IPS-NIHi11 (cell line): ENCODE data around the gene OTOGL.
"Not testable (repeated sequence)": the region's sequence is repeated elsewhere in the genome, so short reads cannot be mapped to it uniquely, and the experiment has no call there.

ENCODE experiments used
- DNase-seq: peaks from one replicate; pipeline ENCODE4 v3.0.0; 2012; ENCODE audit warnings: mixed read lengths, low spot score

The OTOGL gene

DNA sequence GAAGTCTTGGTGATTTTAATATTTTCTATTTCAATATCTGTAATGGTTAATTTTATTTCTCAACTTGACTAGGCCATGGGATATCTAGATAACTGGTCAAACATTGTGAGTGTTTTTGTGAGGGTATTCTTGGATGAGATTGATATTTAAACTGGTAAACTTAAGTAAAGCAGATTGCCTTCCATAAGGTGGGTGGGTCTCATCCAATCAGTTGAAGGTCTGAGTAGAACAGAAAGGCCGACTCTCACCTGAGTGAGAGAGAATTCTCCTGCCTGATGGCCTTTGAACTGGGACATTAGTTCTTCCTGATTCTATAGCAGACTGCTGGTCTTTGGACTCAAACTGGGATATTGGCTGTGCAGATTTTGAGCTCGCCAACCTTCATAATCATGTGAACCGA, 36.3 kb downstream of the OTOGL start:
- DNase-seq = no peak

DNA sequence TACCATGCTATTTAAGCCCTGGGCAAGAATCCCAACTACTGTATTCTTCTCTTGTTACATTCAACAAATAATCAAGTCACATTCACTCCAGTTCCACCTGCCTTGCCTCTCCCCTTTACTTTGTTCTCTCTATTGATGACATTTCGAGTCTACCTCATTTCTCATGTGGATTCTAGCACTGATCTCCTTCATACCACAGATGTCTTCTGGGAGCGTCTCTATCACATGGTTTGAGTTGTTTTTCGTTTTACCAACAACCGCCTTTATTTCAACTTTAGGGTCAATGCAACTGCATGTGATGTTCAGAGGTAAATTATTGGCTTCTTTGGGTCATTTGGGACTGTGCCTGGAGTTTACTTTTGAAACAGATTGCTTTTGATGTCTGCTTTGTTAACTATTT, 40.7 kb downstream of the OTOGL start:
- DNase-seq = no peak

DNA sequence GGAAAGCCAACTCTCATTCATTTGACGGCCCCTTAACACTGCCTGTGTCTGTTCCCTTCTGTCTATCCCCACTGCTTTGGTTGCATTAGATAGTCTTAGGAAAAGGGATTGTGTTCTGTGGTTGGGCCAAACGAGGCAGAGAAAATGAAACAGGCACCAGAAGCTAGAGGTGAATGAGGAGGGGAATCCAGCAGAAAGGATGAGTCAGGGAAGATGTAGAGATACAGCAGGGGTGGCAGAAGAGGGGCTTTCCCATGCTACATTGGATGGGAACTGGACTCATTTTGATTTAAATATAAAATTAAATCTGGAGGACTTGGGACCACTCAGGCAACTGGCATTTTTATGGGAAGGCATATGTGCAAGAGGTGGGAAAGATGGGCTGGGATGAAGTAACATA, 43.3 kb downstream of the OTOGL start:
- DNase-seq = no peak

DNA sequence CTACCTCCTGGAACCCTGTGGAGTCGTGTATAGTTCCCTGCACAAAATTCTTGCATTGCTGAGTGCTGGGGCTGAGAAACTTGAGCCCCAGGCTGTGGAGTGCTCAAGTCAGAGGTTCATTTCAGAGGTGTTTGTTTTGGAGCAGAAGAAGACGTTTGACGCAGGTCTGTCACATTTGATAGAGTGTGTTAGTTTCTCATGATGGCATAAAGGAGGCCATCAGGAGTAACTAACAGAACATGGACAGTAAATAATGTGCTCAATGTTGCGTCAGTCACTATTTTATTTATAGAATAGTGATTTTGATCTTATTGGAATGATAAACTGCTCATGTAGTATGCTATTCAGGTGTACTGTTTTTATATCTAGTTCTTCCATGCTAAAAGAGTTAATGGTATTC, 44.2 kb downstream of the OTOGL start:
- no peak for DNase-seq

DNA sequence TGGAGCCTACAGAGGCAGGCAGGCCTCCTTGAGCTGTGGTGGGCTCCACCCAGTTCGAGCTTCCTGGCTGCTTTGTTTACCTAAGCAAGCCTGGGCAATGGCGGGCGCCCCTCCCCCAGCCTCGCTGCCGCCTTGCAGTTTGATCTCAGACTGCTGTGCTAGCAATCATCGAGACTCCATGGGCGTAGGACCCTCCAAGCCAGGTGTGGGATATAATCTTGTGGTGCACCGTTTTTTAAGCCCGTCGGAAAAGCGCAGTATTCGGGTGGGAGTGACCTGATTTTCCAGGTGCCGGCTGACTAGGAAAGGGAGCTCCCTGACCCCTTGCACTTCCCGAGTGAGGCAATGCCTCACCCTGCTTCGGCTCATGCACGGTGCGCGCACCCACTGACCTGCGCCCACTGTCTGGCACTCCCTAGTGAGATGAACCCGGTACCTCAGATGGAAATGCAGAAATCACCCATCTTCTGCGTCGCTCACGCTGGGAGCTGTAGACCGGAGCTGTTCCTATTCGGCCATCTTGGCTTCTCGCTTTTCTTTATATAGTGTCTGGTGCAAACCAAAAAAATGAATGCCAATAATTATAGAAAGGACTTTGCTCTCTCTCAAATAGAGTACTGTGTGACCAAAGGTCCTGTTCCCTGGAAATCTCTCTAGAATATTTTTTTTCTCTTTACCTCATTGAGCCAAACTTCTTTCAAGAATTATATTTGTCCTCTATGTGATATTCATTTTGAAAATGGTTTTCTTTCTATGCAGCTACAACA, 50.4 kb downstream of the OTOGL start:
- DNase-seq = not testable (repeated sequence)

DNA sequence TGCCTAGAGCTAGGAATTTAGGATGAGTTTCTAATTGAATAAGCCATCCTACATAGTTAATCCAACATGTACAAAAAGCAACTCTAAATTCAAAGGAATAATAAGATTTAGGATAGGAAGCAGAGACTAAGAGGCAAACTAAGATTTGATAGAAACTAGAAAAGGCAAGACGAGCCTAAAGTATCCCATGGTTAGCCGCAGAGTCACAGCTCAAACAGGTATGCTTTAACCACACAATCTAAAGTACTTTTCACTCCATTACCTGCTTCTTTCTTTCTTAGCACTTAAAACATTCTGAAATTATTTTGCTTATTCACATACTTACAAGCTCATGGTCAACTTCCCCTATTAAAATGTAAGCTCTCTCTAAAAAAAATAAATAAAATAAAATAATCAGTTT, 51.8 kb downstream of the OTOGL start:
- no peak for DNase-seq

DNA sequence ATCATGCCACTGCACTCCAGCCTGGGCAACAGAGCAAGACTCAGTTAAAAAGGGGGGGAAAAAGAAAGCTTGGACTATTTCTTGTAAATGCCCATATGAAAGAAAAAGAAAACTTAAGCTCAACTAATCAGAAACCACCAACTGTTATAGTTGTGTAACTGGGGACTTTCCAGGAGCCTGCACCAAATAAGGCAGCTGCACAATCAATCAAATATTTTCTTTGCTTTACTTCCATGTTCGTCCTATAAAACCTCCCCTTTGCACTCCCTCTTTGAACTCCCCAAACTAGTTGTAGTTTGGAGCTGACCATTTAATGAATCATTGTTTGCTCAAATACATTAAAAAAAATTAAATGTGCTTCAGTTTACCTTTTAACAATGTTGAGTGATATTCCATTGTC, 54.9 kb downstream of the OTOGL start:
- DNase-seq = no peak

DNA sequence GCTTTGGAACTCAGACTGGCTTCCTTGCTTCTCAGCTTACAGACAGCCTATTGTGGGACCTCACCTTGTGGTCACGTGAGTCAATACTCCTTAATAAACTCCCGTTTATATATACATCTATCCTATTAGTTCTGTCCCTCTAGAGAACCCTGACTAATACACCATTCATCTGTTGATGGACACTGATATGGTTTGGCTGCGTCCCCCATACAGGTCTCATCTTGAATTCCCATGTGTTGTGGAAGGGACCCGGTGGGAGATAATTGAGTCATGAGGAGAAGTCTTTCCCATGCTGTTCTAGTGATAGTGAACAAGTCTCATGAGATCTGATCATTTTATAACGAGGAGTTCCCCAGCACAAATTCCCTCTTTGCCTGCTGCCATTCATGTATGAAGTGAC, 57.0 kb downstream of the OTOGL start:
- no peak for DNase-seq

DNA sequence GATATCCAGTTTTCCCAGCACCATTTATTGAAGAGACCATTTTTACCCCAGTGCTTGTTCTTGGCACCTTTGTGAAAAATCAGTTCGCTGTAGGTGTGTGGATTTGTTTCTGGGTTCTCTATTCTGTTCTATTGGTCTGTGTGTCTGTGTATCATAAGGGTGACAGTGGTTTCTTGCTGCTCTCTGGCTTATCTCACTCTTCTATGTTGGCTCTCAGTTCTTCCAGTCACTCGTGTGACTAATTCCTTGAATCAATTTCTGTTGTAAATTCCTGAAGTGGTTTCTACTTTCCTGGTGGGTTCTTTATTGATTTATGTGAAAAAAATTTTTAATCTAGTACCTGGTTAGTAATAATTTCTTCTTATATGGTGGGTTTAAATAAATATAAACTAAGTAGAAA, 58.3 kb downstream of the OTOGL start:
- DNase-seq = no peak

DNA sequence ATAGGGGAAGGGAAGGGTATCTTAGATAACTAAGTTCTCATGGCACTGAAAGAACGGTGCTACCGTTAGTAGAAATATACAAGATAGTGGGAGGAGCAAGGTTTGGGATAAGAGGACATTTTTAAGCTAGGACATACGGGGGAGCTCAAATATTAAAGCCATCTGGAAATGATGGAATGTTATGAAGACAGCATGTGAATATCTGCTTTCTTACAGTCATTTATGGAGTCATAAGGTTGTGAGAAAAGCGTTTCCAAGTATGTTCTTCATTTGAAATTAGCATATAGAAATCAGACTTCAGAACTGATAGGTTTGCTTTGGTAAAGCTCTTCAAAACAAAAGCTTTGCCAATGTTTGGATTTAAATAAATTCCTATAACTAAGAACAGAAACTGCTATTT, 62.3 kb downstream of the OTOGL start:
- DNase-seq = no peak

DNA sequence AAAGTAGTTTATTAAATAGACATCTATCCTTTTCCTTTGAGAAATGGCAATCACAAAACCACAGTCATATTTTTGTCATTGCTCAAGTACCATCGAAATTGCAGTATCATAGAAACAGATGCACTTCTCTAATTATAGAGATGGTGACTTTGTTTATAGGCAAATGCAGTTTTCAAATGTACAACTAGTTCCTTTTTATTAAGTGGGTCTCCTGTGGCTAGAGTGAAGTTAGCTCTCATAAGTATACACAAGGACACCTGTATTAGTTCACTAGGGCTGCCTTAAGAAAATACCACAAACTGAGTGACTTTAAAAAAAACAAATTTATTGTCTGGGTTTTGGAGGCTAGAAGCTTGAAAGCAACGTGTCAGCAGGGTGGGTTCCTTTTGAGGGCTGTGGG, 62.8 kb downstream of the OTOGL start:
- no peak for DNase-seq

DNA sequence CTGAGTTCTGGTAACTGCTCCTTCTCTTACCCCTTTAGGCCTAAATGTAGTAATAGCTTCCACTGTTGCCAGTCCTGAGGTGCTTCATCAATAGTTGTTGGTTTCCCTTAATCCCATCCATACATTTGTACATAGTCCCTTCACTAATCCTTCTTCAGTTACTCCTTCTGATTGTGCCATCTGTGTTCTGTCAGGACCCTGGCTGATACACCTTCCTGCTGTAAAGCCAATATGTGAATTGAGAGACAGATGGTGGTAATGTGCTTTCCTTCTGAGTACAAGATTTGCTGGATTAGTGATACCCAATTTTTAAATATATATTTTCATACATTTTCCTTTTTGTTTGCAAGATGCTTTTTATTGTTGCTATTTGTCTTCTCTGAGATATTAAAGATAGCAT, 66.4 kb downstream of the OTOGL start:
- DNase-seq = no peak

DNA sequence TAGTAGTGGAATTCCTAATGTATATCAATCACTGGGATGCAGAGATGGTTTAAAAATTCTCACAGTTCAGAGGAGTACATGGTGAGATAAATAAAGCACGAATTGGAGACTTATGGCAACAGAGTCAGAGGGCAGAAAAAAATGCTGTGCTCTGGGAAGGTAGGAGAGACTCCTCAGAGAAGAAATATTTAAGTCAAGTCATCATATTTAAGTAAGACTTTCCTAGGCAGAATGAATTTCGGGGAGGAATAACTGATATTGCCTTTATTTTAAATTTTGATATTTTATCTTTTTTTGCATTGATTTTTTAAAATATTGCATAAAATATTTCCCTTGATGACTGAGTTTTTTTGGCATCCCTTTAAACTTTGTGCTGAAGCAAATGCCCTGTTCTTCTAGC, 67.4 kb downstream of the OTOGL start:
- DNase-seq = no peak

DNA sequence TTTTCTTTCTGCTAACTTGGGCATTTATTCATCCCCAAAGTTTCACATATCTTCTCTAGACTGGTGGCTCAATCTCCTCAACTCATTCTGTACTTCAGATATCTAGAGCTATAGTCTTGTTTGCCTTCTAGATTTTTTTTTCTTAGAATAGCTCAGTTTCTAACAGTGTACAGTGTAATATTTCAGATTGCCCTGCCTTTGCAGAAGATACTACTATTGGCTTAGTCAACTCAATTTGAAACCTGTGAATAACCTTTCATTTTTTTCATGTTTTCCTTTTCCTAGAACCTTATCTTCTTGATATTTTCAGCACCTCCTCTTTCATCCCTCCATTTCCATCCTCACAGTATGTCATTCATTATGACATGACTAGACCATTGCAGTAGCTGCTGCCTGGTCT, 69.6 kb downstream of the OTOGL start:
- DNase-seq = no peak

DNA sequence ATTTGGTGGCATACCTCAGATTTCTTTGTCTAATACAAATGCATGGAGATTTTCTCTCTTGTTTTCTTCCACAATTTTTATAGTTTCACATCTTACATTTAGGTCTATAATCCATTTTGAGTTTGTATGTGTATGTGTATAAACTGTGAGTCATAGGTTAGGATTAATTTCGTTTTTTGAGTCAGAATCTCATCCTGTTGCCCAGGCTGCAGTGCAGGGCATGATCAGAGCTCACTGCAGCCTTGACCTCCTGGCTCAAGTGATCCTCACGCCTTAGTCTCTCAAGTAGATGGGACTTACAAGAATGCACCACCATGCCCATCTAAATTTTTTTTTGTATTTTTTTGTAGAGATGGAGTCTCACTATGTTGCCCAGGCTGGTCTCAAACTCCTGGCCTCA, 71.6 kb downstream of the OTOGL start:
- DNase-seq = no peak

DNA sequence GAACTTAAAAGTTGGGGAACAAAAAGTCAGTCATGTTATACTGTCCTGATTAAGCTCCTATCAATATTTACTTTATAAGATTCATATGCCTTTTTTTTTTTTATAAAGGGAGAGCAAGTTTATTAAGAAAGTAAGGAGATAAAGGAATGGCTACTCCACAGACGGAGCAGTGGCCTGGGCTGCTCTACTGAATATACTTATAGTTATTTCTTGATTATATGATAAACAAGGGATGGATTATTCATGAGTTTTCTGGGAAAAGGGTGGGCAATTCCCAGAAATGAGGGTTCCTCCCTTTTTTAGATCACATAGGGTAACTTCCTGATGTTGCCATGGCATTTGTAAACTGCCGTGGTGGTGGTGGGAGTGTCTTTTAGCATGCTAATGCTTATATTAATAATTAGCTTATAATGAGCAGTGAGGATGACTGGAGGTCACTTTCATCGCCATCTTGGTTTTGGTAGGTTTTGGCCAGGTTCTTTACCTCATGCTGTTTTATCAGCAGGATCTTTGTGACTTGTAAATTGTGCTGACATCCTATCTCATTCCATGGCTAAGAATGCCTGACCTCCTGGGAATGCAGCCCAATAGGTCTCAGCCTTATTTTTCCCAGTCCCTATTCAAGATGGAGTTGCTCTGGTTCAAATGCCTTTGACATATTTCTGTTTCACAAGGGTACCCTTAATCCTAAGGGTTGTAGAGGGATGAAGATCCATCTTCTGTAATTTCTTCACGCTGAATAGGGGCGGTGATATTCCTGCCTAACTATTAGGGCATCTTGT, 73.9 kb downstream of the OTOGL start:
- DNase-seq = no peak

DNA sequence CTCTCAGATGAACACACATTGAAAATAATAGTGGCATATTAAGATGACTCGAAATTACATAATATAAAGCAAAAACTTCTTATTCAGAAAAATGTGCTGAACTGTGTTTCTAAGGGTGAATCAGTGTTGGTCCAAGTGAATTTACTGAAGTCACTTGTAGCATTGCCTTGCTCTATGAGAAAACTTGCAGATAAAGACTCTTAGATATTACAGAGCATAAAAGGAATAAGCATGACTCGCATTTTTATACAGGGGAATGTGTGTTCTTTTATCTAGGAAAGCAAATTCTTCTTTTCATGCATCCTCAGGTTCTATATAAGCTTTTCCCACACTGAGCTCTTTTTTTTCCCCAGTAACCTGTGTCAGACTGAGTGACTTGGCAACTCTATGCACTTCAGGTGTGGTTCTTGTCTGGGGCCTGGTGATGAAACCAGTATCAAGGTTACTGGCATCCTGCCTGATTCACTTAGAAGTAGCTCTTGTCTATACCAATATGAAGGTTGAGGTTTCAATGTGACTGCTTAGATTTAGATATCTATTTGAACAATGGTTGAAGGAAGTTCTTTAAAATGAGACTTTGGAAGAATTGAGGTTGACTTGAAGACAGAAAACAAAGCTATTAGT, 76.1 kb downstream of the OTOGL start:
- no peak for DNase-seq

DNA sequence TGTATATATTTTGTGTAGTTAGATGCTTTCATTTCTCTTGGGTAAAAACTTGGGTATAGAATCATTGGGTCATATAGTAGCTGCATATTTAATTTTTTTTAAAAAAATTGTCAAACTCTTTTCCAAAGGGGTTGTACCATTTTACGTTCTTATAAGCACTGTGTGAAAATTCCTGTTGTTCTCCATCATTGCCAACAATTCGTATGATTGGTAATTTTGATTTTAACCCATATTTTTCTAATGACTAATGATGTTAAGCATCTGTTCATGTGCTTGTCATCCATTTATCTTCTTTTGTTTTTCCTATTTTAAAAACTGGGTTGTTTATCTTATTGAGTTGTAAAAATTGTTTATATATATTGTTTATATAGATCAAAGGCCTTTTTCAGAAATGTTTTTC, 77.4 kb downstream of the OTOGL start:
- no peak for DNase-seq

DNA sequence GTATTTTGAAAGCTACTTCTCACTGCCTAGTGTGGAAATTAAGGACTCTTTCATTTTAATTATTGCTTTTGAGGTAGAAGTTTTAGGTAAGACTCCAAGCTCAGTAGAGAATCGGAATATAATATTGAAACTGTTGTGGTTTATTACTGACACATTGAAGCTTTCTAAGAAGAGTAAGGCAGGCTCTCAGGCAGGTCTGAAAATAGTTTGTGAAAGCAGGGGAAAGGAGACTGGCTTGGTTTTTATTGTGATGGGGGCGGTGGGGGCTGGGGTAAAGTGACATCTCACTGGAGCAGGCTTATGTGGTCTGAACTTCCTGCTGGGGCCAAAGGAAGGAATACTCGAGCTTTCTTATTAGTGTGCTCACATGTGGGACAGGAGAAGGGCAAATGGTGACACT, 79.5 kb downstream of the OTOGL start:
- no peak for DNase-seq

DNA sequence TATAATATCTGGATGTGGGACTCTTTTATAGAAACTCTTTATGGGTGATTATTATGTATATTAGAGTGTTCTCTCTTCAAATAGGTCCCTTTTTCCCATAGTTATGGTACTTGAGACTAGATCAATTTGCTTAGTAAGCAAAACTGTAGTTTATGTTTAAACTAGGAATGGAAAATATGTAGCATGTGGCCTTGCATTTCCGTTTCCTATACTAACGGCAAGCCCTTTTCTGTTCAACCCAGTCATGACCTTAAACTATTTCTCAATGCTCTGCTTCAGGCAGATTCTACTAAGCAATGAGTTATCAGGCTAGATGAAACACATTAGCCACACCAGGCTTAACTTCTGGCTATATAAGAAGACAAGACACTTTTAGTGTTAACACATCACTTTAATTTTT, 84.6 kb downstream of the OTOGL start:
- no peak for DNase-seq

DNA sequence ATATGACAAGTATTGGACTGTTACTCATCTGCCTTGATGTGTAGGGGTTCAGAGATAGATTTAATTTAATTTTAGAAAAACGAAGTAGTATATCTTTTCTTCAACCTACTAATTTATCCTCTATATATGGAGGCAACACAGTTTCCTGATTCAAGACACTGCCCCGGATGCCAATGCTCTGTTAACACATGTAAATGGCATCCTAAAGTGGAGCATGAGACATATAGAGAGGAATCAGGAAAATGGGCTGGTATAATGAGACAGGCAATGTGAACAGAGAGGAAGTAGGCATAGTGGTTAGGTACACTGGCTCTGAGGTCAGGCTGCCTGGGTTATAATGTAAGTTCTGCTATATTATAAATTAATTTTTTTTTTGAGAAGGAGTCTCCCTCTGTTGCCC, 85.6 kb downstream of the OTOGL start:
- no peak for DNase-seq

DNA sequence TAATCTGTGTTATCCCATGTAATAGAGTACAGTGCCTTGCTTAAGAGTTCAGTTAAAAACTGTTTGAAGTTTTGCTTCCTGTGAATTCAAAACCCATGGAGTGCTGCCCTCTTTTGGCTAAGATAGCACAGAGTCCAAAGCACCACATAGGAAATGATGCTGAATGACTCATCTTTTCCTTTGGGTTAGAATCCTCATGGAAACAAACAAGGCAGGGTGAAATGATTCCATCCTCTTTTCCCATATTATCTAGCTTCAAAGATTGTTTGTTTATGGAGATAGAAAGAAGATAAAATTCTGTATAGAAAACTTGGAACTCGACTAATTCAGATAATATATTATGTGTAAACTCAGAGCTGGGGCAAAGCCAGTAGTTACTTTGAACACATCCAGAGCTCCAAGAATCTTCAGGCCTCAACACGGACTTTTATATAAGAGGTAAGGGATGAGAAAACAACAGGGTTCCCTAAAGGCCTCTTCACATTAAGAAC, 87.4 kb downstream of the OTOGL start:
- peak; percentile 60 for DNase-seq

DNA sequence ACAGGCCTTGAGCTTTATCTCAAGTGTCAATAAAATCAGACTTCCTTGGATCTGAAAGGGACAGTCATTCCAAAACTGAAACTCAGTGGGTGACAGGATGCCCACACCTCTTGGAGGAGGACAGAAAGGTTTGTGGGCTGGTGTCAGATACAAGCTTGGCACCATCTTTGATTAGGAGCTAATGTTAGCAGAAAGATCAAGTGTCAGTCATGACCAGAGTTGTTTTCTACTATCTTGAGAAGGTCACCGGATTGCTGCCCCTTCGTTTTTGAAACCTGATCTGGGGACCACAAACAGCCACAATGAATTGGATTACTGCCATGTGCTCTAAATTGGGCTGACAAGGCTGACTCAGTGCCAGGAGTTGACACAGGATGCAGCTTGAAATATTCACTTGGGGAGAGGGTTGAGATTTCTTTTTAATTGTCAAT, 88.3 kb downstream of the OTOGL start:
- no peak for DNase-seq
